ENCODE data around the gene LRCH1. TPM values are rescaled to one million over a fixed set of nuclear protein-coding genes. Genes with fewer than 3 reads are reported as not detected.

LRCH1 gene
- polyA plus RNA-seq, 5 donors: 20.3 to 30.2 (median 28.7) TPM

- no peak for DNase-seq
Observed at GRCh38 chr13:46561691-46562090, 8.7 kb downstream of the LRCH1 start.

DNA sequence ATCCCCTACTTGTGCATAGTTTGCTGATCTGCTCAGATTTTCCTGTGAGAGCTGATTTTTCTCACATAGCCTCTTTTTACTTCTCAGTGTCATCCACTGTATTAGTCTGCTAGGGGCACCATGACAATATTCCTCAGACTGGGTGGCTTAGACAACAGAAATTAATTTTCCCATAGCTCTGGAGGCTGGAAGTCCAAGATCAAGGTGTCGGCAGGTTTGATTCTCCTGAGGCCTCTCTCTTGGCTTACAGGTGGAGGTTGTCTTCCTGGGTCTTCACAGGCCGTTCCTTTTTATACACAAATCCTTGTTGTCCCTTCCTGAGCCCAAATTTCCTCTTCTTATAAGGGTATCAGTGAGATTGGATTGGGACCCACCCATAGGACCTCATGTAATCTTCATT is 9.2 kb downstream of the LRCH1 start:
- no peak for DNase-seq

DNA sequence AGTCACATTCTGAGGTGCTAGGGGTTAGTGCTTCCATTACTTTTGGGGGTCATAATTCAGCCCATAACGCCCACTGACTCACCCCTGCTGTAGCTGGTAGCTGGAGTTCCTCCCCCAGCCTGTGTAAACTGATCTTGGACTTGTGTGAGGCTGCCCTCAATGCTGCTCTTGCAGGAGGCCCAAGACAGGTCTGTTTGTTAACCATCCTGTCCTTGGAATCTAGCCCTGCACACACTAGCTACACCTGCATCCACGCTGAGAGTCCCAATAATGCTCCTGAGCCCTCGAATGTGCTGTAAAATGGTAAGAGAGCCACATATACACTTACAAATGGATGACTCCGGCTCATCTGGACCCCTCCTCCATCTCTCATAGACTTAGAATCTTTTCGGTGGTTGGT is 9.6 kb downstream of the LRCH1 start:
- DNase-seq: no peak

DNA sequence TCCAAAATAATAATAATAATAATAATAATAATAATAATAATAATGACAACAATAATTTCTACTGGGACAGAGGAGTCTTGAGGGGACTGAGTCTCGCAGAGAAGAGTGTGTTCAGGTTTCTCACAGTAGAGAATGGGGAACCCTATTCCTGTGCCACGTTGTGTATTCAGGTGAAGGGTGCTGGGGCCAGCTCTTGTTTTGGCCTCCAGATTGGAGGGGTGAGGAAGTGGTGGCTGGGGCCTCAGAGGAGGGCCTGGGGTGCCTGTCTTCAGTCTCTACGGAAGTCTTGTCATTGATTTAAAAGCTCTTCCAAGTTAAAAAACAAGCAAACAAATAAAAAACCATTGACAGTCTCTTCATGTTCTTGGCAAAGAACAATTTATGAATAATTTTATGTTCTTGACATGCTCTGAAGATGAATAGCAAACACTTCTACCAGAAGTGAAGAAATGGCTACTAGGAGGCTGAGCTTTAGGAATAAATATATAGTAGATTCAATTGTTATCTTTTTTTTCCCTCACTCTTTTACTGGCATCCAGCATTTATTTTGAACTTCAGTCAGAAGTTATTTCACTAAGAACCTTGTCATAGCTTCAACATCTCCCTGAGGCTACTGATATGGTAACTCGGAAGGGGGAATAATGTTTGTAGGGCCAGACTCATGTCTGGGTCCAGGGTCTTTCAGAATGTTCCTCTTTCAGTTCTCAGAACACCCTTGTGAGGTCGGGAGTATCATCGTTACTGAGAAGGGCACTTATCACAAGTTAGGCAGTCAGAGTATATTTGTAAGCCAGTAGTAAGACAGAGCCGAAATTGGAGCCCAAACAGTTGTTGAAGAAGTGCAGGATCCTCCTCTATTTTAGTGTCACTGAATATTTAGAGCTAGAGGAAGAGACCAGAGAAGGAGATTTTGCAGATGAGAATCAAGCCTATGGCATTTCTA is 13.1 kb downstream of the LRCH1 start:
- DNase-seq: no peak

DNA sequence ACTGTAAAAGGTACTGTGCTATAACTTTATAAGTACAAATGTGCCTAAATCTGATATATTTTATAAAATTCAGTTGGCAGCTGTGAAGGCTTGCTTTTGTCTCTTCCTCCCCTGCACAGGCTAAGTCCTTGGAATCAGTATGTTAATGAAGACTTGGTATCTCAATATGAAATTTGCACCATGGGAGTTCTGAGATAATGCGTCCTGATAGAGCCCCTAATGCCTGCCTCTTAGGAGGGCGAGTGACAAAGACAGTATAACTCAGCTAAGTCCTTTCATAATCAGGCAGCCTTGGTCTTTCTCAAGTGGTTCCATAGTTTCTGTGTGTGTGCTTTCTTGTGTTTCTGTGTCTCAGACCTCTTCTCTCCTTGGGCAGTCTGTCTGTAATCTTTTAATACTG is 14.7 kb downstream of the LRCH1 start:
- DNase-seq: no peak

GRCh38 chr13:46569456-46569855 is 16.5 kb downstream of the LRCH1 start:
- DNase-seq: no peak

DNA sequence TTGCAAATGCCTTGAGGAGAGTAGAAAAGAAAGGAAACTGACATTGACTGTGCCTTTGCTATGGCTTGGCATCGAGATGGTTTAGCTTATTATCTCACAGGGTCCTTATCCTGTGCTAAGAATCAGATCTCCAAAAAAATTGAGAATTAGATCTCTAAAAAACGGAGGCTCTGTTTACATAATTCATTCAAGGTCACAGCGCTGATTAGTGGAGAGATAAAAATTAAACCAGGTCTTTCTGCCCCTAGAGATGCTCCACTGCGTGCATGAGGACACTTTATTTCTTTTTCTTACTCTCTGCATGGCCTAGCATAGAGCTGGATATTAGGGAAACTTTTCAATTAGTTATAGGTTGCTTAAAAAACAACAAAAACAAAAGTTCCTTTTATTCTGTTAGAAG is 17.3 kb downstream of the LRCH1 start:
- no peak for DNase-seq

DNA sequence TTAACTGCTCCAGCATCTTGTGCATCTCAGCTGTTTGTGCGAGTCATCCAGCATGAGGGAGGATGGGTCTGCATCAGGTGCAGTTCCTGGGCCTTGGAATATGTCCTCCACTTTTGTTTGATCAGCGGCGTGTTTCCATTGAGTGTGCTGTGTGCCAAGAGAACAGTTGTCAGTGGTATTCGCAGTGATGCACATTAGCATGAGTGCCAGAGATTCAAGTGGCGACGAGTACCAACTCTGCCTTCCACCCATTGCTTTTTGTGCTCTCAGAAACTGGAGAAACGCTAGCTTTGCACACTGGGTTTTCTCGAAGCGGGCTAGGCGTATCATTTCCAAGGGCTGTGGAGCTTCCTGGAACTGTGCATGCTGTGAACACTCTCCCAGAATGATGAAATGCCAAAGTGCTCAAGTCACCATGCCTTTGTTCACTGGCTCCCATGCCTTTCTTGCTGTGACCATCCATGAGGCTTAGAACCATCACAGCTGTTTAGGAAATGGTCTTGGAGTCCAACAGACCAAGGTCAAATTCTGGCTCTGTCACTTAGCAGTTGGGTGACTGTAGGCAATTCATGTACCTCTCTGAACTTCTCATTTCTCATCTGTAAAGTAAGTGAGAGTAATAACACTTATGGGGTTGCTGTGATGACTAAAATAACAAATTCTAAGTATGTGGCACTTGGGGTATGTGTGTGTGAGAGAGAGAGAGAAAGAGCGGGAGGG is 18.4 kb downstream of the LRCH1 start:
- DNase-seq: no peak

DNA sequence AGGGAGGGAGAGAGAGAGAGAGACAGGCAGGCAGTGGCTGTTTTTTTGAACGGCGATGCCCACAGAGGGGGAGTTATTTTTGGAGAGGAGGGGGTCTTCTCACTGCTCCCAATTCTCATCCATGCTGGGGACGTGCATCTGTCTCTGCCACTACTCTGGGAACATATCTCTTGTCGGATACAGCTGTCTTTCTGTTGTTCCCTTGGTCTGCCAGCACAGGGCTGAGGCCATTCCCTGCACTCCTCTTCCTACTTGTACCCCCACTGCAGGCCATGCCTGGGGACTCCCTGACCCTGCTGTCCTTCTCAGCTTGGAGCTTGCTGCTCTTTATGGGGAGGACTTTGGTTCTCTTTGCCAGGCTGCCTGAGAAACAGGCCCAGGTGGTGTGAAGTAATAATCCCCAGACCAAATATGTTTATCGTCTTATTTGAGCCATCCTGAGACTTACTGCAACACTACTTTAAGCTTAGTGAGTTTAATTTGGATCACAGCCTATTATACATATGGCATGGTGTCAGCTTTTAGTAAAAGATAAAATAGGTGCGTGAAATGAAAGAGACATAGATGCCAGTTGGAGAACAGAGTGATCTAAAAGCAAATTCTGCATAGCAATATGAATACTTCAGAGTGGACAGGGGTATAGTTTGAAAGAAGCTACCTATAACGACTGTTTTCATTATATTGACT is 19.1 kb downstream of the LRCH1 start:
- DNase-seq: no peak

- no peak for DNase-seq
Observed at GRCh38 chr13:46572752-46573431, 19.9 kb downstream of the LRCH1 start.

- DNase-seq: peak; percentile 51 to 53
Observed at GRCh38 chr13:46575301-46575771, 22.4 kb downstream of the LRCH1 start.

- DNase-seq: no peak
Observed at GRCh38 chr13:46575818-46576221, 22.9 kb downstream of the LRCH1 start.

- DNase-seq: no peak
Observed at GRCh38 chr13:46576762-46577161, 23.8 kb downstream of the LRCH1 start.

DNA sequence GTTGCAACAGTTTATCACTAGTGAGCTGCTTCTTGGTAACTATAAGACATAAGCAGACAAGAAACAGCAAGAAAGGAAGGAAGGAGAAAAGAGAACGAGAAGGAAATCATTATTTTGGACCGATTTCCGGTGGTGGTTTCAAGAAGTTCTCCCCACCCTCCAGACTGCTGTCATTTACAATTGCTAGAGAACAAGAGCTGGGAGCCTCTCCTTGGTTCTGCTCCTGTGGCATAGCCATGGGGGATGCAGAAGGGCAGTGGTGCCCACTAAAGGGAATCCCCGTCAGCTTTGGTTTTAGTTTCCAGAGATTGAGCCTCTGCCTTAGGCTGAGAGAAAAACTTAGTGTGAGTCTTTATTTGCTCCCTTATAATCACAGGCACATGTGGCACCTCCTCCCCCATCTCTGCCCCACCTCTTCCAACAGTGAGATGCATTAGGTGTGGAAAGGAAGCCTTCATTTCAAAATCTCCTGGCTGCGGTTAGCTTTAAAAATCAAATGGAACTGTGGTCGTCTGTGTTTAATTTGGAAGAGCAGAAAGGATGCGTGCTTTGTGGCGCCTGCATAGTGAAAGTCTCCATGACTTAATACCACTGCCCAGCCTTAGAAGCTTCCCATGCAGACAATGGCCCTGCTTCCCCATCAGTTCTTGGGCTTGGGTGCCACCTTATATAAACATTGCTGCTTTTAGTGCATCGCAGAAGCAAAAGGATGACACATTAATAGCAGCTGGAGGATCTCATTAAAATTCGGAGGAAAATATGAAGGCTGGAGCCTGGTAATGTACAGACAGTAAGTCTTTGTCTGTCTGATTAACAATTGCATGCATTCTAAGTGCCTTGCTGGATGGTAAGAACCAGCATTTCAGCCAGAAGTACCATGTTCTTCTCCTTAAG is 25.0 kb downstream of the LRCH1 start:
- DNase-seq: no peak

DNA sequence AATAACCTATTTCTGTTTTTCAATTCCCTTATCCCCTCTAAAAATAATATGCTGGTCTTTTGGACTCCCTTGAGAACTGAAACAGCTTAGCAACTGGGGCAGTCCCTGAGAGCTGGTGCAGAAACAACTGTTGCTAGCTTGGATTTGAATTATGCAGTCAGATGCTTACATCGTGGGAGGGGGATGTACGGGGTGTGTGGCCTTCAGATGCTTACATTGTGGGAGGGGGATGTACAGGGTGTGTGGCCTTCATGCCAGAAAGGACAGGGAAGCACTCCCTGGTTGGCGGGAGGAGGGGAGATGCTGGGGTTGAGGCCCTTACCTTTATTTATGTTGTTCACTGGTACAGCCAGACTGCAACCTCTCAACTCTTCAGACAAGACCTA is 25.6 kb downstream of the LRCH1 start:
- DNase-seq: no peak

- no peak for DNase-seq
Observed at GRCh38 chr13:46580362-46580839, 27.4 kb downstream of the LRCH1 start.

- no peak for DNase-seq
Observed at GRCh38 chr13:46582190-46582589, 29.2 kb downstream of the LRCH1 start.

DNA sequence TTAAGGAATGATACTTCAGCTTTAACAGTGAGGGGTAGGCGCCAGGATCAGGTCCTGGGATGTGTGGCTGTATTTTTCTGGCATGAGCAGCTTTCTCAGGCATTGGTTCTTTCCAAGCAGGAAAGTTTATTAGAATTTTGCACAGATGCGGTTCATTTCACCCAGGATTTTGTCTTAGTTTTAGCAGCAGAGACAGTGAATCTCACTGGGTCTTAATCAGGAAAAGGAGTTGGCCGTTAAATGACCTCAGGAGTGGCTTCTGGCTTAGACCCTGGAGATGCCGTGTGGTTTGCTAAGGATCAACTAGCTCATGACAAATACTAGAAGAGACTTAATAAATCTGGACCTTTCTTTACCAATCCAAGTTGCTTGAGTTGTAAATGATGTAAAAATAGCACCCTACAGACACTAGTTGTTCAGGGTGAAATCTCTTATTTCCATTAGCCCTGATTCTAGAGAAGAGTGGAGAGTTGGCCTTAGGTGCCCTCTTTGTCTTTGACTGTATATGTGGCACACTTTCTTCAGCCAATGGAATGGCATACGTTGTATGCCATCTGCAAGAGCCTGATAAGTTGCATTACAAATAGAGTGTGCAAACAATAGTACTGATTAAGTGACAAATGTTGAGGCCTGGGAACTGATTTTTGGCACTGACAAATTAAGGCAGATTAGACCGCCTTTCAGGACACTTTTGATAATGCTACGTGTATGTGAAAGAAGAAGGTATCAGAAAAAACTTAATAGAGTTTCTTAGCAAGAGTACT is 34.0 kb downstream of the LRCH1 start:
- no peak for DNase-seq

- DNase-seq: no peak
Observed at GRCh38 chr13:46587807-46588418, 34.9 kb downstream of the LRCH1 start.

Data from right lung (tissue), 5 donors.